NT2/D1 (cell line): ENCODE results near the gene CD27.

Experiments used
- SUZ12 ChIP-seq: IDR thresholded peaks from 2 replicates; pipeline ENCODE4 v1.6.1; 2011; ENCODE audit not compliant: insufficient read length, insufficient read depth; ENCODE audit errors: extremely low read depth
- YY1 ChIP-seq: IDR thresholded peaks from 2 replicates; pipeline ENCODE4 v1.6.1; 2011; ENCODE audit not compliant: insufficient read length, insufficient read depth
- ZNF274 ChIP-seq: IDR thresholded peaks from 2 replicates; pipeline ENCODE4 v1.6.1; 2011; ENCODE audit warnings: mild to moderate bottlenecking, low read depth, low read length

DNA sequence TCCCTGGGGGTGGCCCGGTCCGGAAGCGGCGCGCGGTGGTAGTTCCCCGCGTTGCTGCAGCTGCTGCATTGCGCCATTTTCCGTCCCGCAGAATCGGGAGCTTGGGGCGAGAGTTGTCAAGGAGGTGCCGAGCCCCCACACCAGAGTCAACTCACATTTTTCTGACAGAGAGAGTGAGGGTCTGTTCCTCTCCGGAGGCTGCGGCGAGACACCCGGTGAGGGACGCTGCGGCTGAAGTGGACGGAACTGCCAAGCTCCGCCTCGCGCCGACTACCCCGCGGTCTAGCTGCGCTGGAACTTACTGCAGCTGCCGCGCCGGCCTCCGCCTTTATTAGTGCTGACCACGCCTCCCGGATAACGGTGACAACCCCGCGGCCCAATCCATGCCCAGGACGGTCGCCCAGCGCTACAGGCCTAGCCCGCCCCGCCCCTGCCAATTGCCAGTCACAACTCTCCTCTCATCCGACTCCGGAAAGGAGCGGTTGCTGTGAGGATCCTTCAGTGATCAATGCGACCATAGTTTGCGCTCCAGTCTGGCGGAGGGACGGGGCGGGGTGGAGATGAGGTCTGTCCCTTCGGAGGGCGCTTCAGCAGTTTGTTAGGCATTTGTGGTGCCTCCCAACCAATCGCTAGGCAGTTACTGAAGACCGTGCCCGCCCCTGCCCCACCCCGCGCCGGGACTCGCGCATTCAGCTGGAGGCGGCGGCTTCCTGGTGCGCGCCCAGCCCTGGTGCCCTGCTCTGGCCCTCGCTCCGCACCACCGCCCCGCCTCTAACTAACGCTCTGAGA, 25.8 kb downstream of the CD27 start, which contains the start of gene VAMP1:
- TF ChIP-seq ZNF274 (no peak), YY1 (no peak), SUZ12 (no peak)
